ENCODE results near the gene XPO4. TPM values are rescaled to one million over a fixed set of nuclear protein-coding genes. Genes with fewer than 3 reads are reported as not detected.

Gene XPO4
- total and polyA plus RNA-seq, 2 donors (not counting 1 experiment from before 2014, with no cell fraction given), result 10.5 to 17.2 TPM

GRCh38 chr13:20826843-20827560 is 75.5 kb downstream of the XPO4 start:
- no peaks in the 10 kb centered on the region for H4K20me1 ChIP-seq (ENCODE audit: control insufficient read depth, extremely low read depth, insufficient read depth, low read length)
- no peaks in the 10 kb centered on the region for H3K36me3 ChIP-seq (ENCODE audit: control insufficient read depth, insufficient read depth, low read length)
- no peaks in the 10 kb centered on the region for H3K27me3 ChIP-seq (ENCODE audit: control insufficient read depth, insufficient read depth, low read length)
- DNase-seq (ENCODE audit: low read depth in 2 of 2), result peak in 1 of 2 donors; percentile 54
- no peaks in the 10 kb centered on the region for H3K79me2 ChIP-seq (ENCODE audit: control insufficient read depth, insufficient read depth, low read length)
- no peak overlapping the region for H3K4me3 ChIP-seq (replicated peaks in 1 of 4; ENCODE audit: control extremely low read depth in 1 of 4, insufficient read depth in 1 of 4, low read depth in 3 of 4, low read length in 4 of 4)
- H2AFZ ChIP-seq (ENCODE audit: low read length), result no peak overlapping the region
- H3K4me1 ChIP-seq (ENCODE audit: control insufficient read depth, extremely low read depth, insufficient read depth, low read length), result peaks cover 4% of the 10 kb centered on the region
- H3K27ac ChIP-seq (ENCODE audit: insufficient read depth, low read length), result no peak overlapping the region
- H3K4me2 ChIP-seq (ENCODE audit: extremely low read depth, insufficient read depth, low read length), result no peak overlapping the region
- TF ChIP-seq EZH2 (IDR thresholded peaks at IDR 0.05; ENCODE audit: low read length, missing control alignments), result no peak
- no peak for TF ChIP-seq CTCF (conservative IDR thresholded peaks at IDR 0.05 in 1 of 2, IDR thresholded peaks at IDR 0.05 in 1 of 2; ENCODE audit: low read depth in 1 of 2, low read length in 2 of 2)
- no peaks in the 10 kb centered on the region for H3K9me3 ChIP-seq (ENCODE audit: control insufficient read depth, insufficient read depth, low read depth, low read length)
- H3K9ac ChIP-seq (ENCODE audit: insufficient read depth, low read length), result no peak overlapping the region

- Histone ChIP-seq H3K9me3 (ENCODE audit: control insufficient read depth, insufficient read depth, low read depth, low read length) (no peaks in the 10 kb centered on the region), H3K36me3 (ENCODE audit: control insufficient read depth, insufficient read depth, low read length) (no peaks in the 10 kb centered on the region), H3K4me2 (ENCODE audit: extremely low read depth, insufficient read depth, low read length) (no peak overlapping the region), H3K9ac (ENCODE audit: insufficient read depth, low read length) (no peak overlapping the region), H3K4me1 (ENCODE audit: control insufficient read depth, extremely low read depth, insufficient read depth, low read length) (peaks cover 4% of the 10 kb centered on the region), H3K79me2 (ENCODE audit: control insufficient read depth, insufficient read depth, low read length) (no peaks in the 10 kb centered on the region), H2AFZ (ENCODE audit: low read length) (no peak overlapping the region), H3K4me3 (replicated peaks in 1 of 4; ENCODE audit: control extremely low read depth in 1 of 4, insufficient read depth in 1 of 4, low read depth in 3 of 4, low read length in 4 of 4) (no peak overlapping the region), H3K27ac (ENCODE audit: insufficient read depth, low read length) (no peak overlapping the region), H4K20me1 (ENCODE audit: control insufficient read depth, extremely low read depth, insufficient read depth, low read length) (no peaks in the 10 kb centered on the region), H3K27me3 (ENCODE audit: control insufficient read depth, insufficient read depth, low read length) (no peaks in the 10 kb centered on the region)
- no peak for DNase-seq (ENCODE audit: low read depth in 2 of 2)
- no peak for TF ChIP-seq EZH2 (IDR thresholded peaks at IDR 0.05; ENCODE audit: low read length, missing control alignments)
- no peak for TF ChIP-seq CTCF (conservative IDR thresholded peaks at IDR 0.05 in 1 of 2, IDR thresholded peaks at IDR 0.05 in 1 of 2; ENCODE audit: low read depth in 1 of 2, low read length in 2 of 2)
Measured at GRCh38 chr13:20826301-20826700, 76.2 kb downstream of the XPO4 start.

- Histone ChIP-seq H3K9me3 (ENCODE audit: control insufficient read depth, insufficient read depth, low read depth, low read length) (no peaks in the 10 kb centered on the region), H3K27me3 (ENCODE audit: control insufficient read depth, insufficient read depth, low read length) (no peaks in the 10 kb centered on the region), H2AFZ (ENCODE audit: low read length) (no peak overlapping the region), H3K36me3 (ENCODE audit: control insufficient read depth, insufficient read depth, low read length) (no peaks in the 10 kb centered on the region), H3K4me1 (ENCODE audit: control insufficient read depth, extremely low read depth, insufficient read depth, low read length) (peaks cover 4% of the 10 kb centered on the region), H3K4me2 (ENCODE audit: extremely low read depth, insufficient read depth, low read length) (peak overlapping the region; percentile 30), H3K9ac (ENCODE audit: insufficient read depth, low read length) (no peak overlapping the region), H3K27ac (ENCODE audit: insufficient read depth, low read length) (no peak overlapping the region), H3K4me3 (replicated peaks in 1 of 4; ENCODE audit: control extremely low read depth in 1 of 4, insufficient read depth in 1 of 4, low read depth in 3 of 4, low read length in 4 of 4) (no peak overlapping the region), H3K79me2 (ENCODE audit: control insufficient read depth, insufficient read depth, low read length) (no peaks in the 10 kb centered on the region), H4K20me1 (ENCODE audit: control insufficient read depth, extremely low read depth, insufficient read depth, low read length) (no peaks in the 10 kb centered on the region)
- no peak for TF ChIP-seq EZH2 (IDR thresholded peaks at IDR 0.05; ENCODE audit: low read length, missing control alignments)
- no peak for TF ChIP-seq CTCF (conservative IDR thresholded peaks at IDR 0.05 in 1 of 2, IDR thresholded peaks at IDR 0.05 in 1 of 2; ENCODE audit: low read depth in 1 of 2, low read length in 2 of 2)
- peak; percentile 54 to 90 for DNase-seq (ENCODE audit: low read depth in 2 of 2)
Measured at GRCh38 chr13:20825477-20825875, 77.1 kb downstream of the XPO4 start.
